Gastroesophageal sphincter (tissue), 3 donors: Measurements from ENCODE around the gene CD74.

ENCODE experiments used
- POLR2A ChIP-seq, 2 donors: fragments of 450-650 bp; IDR thresholded peaks; one replicate each; pipeline ENCODE4 v1.6.1; 2017; ENCODE audit warnings: antibody characterized with exemption in 2 of 2, mild to moderate bottlenecking in 2 of 2, moderate library complexity in 1 of 2
- TF ChIP-seq, protein P1 (sequence below), 4 experiments: fragments of 200-600 bp in 2 of 4; fragments of 450-650 bp in 2 of 4; sonication (generic) in 1 of 4; IDR thresholded peaks; one replicate each; pipeline ENCODE4 v1.5.1; 2017 to 2019; ENCODE audit warnings: antibody characterized with exemption in 4 of 4, mild to moderate bottlenecking in 2 of 4, moderate library complexity in 2 of 4

DNA sequence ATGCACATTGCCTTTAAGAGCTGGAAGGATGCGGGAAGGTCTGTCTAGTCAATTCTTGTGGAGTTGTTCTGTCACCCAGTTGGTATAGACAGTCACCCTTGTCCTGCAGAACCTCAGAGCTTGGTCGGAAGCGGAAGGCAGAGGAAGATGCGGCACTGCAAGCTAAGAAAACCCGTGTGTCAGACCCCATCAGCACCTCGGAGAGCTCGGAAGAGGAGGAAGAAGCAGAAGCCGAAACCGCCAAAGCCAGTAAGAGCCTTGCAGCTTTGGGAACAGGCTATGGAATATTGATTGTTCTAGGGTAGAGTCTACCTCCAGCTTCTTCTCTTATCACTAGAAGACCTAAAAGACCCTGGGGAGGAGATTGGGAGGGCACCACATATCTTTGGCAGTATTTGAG, 48.7 kb downstream of the CD74 start:
- TF ChIP-seq, protein P1, sequence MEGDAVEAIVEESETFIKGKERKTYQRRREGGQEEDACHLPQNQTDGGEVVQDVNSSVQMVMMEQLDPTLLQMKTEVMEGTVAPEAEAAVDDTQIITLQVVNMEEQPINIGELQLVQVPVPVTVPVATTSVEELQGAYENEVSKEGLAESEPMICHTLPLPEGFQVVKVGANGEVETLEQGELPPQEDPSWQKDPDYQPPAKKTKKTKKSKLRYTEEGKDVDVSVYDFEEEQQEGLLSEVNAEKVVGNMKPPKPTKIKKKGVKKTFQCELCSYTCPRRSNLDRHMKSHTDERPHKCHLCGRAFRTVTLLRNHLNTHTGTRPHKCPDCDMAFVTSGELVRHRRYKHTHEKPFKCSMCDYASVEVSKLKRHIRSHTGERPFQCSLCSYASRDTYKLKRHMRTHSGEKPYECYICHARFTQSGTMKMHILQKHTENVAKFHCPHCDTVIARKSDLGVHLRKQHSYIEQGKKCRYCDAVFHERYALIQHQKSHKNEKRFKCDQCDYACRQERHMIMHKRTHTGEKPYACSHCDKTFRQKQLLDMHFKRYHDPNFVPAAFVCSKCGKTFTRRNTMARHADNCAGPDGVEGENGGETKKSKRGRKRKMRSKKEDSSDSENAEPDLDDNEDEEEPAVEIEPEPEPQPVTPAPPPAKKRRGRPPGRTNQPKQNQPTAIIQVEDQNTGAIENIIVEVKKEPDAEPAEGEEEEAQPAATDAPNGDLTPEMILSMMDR (IDR thresholded peaks at IDR 0.05), result no peak
- no peak for TF ChIP-seq POLR2A (IDR thresholded peaks at IDR 0.05)
